ENCODE data around the gene FAM107A.

Gene FAM107A

DNA sequence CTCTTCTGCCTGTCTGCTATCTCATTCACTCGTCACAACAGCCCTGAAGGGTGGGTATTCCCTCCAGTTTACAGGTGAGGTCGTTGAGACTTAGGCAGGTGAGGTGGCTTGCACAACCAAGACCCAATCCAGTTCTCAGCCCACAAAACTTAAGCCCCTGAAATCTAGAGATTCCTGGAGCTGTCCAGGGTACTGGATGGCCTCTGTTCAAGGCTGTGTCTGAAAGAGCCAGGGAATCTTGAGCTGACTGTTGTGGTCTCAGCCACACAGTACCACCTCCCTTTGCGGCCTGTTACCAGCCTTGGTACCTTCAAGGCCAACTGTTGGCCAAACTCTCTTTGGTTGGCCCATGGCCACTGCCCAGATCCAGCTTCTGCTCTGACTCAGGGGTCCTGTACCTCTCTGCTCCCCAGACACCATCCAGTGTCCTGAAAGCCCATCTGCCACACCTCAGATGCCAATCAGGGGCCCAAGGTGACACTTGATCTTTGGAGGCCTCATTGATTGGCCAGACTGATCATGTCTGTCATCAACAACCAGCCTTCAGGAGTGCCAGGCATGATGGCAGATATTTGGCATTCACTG is 10.9 kb upstream of the FAM107A start:
- Histone ChIP-seq H3K27me3 (ENCODE audit: control insufficient read depth, insufficient read depth, low read length) (peaks cover 4% of the 10 kb centered on the region), H3K79me2 (no peaks in the 10 kb centered on the region), H3K4me1 (peaks cover 5% of the 10 kb centered on the region), H3K4me3 (ENCODE audit: low read depth, low read length) (no peak overlapping the region), H3K4me2 (ENCODE audit: low read length) (no peak overlapping the region), H3K9ac (no peak overlapping the region), H3K36me3 (ENCODE audit: control insufficient read depth, insufficient read depth, low read length) (no peaks in the 10 kb centered on the region), H3K27ac (no peak overlapping the region), H2AFZ (no peak overlapping the region), H3K9me3 (ENCODE audit: control insufficient read depth, low read length) (no peaks in the 10 kb centered on the region)
- no peak for TF ChIP-seq CTCF (IDR thresholded peaks at IDR 0.05)

- no peak overlapping the region for H3K27ac ChIP-seq
- no peak overlapping the region for H3K4me3 ChIP-seq (ENCODE audit: low read depth, low read length)
- no peaks in the 10 kb centered on the region for H3K36me3 ChIP-seq (ENCODE audit: control insufficient read depth, insufficient read depth, low read length)
- peaks cover 5% of the 10 kb centered on the region for H3K4me1 ChIP-seq
- no peak overlapping the region for H3K4me2 ChIP-seq (ENCODE audit: low read length)
- peak overlapping the region; percentile 53 for H2AFZ ChIP-seq
- no peaks in the 10 kb centered on the region for H3K79me2 ChIP-seq
- peaks cover 4% of the 10 kb centered on the region for H3K27me3 ChIP-seq (ENCODE audit: control insufficient read depth, insufficient read depth, low read length)
- no peak for TF ChIP-seq CTCF (IDR thresholded peaks at IDR 0.05)
- no peak overlapping the region for H3K9ac ChIP-seq
- H3K9me3 ChIP-seq (ENCODE audit: control insufficient read depth, low read length): no peaks in the 10 kb centered on the region
Observed at GRCh38 chr3:58586776-58587192, 9.6 kb upstream of the FAM107A start.

DNA sequence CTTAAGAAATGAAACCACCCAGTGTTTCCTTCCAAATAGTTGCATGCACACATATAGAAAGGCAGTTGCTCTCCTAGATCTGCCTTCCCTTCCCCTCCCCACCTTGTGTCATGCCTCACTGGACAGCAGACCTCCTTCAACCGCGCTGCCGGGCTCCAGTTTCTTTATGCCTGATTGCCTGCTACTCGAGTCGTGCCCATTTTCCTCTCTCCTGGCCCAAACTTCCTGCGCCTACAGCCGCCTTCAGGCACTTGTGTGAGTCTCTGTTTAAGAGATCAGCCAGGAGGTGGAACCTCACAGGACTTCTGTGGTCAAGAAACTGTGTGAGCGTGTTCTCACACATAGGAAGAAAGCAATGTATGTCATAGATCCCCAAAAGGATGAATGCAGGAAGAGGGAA is 8.8 kb upstream of the FAM107A start:
- H3K4me2 ChIP-seq (ENCODE audit: low read length): peak overlapping the region; percentile 39
- no peak overlapping the region for H3K4me3 ChIP-seq (ENCODE audit: low read depth, low read length)
- no peaks in the 10 kb centered on the region for H3K9me3 ChIP-seq (ENCODE audit: control insufficient read depth, low read length)
- H3K4me1 ChIP-seq: peaks cover 5% of the 10 kb centered on the region
- no peak overlapping the region for H3K9ac ChIP-seq
- no peaks in the 10 kb centered on the region for H3K36me3 ChIP-seq (ENCODE audit: control insufficient read depth, insufficient read depth, low read length)
- H3K27me3 ChIP-seq (ENCODE audit: control insufficient read depth, insufficient read depth, low read length): peaks cover 4% of the 10 kb centered on the region
- no peak overlapping the region for H3K27ac ChIP-seq
- no peak for TF ChIP-seq CTCF (IDR thresholded peaks at IDR 0.05)
- no peaks in the 10 kb centered on the region for H3K79me2 ChIP-seq
- no peak overlapping the region for H2AFZ ChIP-seq

GRCh38 chr3:58585005-58585786 is 8.0 kb upstream of the FAM107A start:
- Histone ChIP-seq H3K79me2 (no peaks in the 10 kb centered on the region), H3K27ac (peak overlapping the region; percentile 65), H3K4me1 (peaks cover 5% of the 10 kb centered on the region), H3K36me3 (ENCODE audit: control insufficient read depth, insufficient read depth, low read length) (no peaks in the 10 kb centered on the region), H2AFZ (peak overlapping the region; percentile 69), H3K4me3 (ENCODE audit: low read depth, low read length) (peak overlapping the region; percentile 45), H3K9me3 (ENCODE audit: control insufficient read depth, low read length) (no peaks in the 10 kb centered on the region), H3K27me3 (ENCODE audit: control insufficient read depth, insufficient read depth, low read length) (peaks cover 4% of the 10 kb centered on the region), H3K4me2 (ENCODE audit: low read length) (peak overlapping the region; percentile 56), H3K9ac (no peak overlapping the region)
- peak; percentile 73 for TF ChIP-seq CTCF (IDR thresholded peaks at IDR 0.05)

DNA sequence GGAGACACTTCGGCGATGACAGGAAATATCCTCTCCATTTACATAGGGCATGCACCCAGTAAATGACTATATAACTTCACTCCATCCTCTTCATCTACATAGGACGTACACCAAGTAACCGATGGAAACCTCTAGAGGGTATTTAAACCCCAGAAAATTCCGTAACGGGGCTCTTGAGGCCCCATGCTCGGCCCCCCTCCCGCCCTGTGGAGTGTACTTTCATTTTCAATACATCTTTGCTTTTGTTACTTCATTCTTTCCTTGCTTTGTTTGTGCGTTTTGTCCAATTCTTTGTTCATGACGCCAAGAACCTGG is 7.5 kb upstream of the FAM107A start:
- no peak for TF ChIP-seq CTCF (IDR thresholded peaks at IDR 0.05)
- Histone ChIP-seq H3K9ac (no peak overlapping the region), H3K4me2 (ENCODE audit: low read length) (peak overlapping the region; percentile 56), H3K27ac (peak overlapping the region; percentile 65), H3K9me3 (ENCODE audit: control insufficient read depth, low read length) (no peaks in the 10 kb centered on the region), H2AFZ (peak overlapping the region; percentile 69), H3K79me2 (no peaks in the 10 kb centered on the region), H3K36me3 (ENCODE audit: control insufficient read depth, insufficient read depth, low read length) (no peaks in the 10 kb centered on the region), H3K27me3 (ENCODE audit: control insufficient read depth, insufficient read depth, low read length) (peaks cover 4% of the 10 kb centered on the region), H3K4me3 (ENCODE audit: low read depth, low read length) (peak overlapping the region; percentile 45), H3K4me1 (peaks cover 5% of the 10 kb centered on the region)

Measured in parathyroid adenoma (tissue), 2 donors.